NCI-H2171 treated with DMSO at 0.1 percent for 48 hours (cell line): ENCODE data around the gene SMDT1.

Experiments used
- DNase-seq: peaks from one replicate; lab custom pipeline; 2025; lab: John Stamatoyannopoulos, UW

Gene SMDT1, protein sequence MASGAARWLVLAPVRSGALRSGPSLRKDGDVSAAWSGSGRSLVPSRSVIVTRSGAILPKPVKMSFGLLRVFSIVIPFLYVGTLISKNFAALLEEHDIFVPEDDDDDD

DNA sequence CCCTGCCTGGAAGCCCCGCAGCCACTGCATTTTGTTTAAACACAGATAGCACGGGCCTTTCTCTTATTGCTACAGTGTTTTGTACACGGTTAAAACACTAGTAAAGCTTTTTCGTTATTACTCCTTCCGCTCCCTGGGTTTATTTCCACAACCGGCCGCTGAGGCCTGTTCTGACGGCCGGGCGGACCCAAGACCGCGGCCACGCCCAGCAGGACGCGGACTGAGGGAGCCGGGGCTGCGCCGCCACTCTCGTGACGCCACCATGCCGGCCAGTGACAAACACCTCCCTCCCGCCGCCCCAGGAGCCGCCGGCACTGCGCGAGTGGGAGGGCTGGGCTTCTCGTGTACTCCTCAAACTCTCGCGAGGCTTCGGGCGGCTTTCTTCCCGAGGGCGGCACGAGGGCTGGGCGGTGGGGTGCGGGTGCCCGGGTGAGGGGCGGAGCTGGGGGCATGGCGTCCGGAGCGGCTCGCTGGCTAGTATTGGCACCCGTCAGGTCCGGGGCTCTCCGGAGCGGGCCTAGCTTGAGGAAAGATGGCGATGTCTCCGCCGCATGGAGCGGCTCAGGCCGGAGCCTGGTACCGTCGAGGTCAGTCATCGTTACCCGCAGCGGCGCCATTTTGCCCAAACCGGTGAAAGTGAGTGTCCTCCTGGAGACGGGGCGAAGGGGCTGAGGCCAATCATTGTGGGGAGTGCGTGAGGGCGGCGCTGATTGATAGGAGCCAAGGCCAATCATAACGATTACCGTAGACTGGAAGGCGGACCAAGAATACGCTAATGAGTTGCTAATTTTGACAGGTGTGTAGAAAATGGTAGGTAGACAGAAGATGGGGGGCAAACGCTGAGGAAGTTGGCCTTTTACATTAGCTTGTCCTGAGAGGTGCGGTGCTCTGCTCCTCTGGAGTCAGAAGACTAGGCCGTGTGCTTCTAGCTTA lies at the start of gene SMDT1:
Gene SMDT1, plus strand, starts transcription at position 382 of the 933 bp plus-strand sequence. Its CDS starts 69 bp downstream, at position 451.
- DNase-seq, result peak; percentile 99

DNA sequence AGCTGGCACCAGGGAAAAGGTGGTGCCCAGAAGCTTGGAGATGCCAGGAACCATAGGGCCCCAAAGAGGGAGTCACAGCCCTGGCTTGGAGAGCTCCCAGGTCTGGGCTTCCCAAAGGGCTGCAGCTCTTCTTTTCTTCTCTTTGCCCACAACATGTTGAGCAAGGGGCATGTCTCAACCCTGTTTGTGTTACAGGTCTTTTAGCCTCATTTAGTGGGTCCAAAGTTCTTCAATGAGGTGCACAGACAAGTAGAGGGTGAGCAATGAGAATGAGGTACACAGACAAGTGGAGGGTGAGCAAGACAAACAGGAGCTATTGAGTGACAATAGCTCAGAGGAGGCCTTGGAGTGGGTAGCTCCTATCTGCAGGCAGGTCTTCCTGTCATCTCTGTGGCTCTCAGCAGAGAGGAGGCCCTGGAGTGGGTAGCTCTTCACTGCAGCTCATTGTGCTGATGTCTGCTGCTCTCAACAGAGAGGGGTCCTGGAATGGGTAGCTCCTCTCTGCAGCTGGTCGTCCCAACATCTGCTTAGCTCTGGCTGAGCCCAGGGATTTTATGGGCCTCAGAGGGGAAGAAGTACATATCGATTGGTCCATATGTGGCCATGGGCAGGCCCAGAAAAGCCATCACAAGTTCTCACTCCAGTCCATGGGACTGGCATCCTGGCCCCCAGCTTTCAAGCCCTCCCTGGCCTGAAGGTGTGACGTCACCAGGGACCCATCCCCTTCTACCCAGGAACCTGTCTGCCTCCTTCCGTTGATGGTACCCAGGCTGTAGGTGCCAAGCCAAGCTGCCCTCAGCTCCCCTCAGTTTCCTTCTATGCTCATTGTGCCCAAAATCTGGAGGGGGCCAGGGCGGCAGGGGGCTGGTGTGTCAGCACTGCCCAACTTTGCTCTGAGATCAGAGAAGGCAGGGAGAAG lies 46.0 kb upstream of the SMDT1 start:
- DNase-seq, result no peak

DNA sequence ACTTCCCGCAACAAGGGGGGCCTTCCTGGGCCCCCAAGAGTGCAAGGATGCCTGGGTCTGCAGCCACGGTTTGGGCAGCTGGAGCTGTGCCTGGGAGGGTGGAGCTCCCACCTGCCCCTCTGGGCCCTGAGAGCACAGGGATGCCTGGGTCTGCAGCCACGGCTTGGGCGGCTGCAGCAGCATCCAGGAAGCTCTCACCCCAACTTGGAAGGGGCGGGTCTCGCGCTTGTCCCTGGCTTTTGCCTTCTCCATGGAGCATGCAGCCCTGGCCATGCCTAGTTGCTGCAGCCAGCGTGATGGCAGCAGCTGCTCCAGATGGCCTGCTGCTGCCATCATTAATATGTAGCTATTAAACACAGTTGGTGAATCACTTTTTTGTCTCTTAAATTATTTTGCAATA lies 44.2 kb upstream of the SMDT1 start:
- no peak for DNase-seq

DNA sequence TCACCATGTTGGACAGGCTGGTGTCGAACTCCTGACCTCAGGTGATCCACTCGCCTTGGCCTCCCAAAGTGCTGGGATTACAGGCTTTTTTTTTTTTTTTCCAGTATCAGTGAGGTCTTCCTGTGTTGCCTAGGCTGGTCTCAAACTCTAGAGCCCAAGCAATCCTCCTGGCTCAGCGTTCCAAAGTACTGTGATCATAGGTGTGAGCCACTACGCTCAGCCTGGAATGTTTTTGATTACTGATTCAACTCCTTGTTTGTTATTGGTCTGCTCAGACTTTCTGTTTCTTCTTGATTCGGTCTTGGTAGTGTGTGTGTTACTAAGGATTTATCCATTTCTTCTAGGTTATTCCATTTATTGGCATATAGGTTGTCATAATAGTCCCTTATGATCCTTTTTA lies 40.2 kb upstream of the SMDT1 start:
- DNase-seq, result no peak

DNA sequence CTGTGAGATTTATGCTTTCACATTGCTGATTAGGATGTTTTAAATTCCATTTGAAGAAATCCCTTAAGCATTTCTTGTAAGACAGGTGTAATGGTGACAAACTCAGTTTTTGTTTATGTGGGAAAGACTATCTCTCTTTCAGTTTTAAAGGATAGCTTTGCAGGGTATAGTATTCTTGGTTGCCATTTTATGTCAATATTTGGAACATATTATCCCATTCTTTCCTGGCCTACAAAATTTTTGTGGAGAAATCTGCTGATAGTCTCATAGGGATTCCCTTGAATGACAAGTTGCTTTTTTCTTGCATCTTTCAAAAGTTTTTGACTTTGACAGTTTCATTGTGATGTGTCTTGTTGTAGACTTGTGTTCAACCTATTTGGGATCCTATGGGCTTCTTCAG lies 37.7 kb upstream of the SMDT1 start:
- no peak for DNase-seq

DNA sequence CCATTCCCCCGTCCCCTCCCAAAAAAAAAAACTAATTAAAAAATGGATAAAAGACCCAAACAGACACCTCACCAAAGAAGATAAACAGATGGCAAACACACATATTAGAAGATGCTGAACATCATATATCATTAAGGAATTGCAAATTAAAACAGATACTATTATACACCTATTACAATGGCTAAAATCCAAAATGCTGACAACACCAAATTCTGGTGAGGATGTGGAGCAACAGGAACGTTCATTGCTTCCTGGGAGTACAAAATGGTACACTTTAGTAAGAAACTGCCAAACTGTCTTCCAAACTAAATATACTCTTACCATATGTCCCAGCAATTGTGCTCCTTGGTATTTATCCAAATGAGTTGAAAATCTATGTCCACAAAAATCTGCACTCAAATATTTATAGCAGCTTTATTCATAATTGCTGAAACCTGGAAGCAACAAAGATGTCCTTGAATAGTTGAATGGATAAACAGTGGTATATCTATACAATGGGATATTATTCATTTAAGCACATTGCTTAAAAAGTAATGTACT lies 28.8 kb upstream of the SMDT1 start:
- no peak for DNase-seq

DNA sequence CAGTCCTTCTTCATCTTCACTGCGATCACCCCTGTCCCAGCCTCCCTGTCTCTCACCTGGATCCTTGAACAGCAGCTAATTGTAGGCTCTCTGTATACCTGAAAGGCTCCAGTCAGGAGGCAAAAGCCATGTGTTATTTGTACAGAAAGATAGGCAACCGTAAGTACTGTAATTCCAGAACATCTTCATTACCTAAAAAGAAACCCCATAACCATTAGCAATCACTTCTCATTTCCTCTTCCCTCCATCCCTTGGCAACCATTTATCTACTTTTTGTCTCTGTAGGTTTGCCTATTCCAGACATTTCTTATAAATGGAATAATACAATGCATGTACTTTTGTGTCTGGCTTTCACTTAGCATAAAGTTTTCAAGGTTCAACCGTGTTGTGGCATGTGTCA lies 26.7 kb upstream of the SMDT1 start:
- no peak for DNase-seq

DNA sequence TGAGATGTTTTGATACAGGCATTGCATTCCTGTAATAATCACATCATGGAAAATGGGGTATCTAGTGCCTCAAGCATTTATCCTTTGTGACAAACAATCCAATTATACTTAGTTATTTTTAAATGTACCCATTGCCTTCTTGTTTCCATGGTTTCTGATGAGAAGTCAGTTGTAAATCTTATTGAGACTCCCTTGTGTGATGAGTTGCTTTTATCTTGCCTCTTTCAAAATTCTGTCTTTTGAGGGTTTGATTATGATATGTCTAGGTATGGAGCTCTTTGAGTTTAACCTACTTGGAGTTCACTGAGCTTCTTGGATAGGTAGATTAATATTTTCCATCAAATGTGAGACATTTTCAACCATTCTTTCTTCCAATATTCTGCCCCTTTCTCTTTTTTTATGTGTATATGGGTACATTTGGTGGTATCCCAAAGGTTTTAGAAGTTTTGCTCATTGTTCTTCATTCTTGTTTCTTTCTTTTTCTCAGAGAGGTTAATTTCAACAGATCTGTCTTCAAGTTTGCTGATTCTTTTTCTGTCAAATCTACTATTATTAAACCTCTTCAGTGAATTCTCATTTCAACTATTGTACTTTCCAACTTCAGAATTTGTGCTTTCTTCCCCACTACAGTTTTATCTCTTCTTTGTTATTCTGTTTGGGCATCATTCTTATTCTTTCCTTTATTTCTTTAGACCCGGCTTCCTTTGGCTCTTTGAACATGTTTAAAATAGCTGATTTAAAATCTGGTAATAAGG lies 22.6 kb upstream of the SMDT1 start:
- DNase-seq, result peak; percentile 19

DNA sequence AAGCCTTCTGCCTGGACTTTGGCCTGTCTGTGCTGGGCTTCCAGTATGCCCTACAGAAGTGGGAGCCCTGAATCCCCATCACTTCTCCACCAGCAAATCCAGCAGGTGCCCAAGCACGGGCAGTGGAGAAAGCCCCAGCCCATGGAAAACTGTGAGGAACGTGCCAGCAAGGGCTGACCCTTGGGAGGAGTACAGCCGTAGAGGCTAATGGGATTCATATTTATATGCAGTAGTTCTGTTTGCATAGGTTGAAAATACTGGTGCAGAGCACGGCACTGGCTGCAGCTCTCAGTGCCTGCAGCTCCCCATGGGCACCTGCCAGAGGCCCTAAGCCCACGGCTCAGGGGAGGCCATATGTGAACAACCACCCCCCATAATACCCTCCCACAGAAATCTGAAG lies 19.0 kb upstream of the SMDT1 start:
- no peak for DNase-seq

DNA sequence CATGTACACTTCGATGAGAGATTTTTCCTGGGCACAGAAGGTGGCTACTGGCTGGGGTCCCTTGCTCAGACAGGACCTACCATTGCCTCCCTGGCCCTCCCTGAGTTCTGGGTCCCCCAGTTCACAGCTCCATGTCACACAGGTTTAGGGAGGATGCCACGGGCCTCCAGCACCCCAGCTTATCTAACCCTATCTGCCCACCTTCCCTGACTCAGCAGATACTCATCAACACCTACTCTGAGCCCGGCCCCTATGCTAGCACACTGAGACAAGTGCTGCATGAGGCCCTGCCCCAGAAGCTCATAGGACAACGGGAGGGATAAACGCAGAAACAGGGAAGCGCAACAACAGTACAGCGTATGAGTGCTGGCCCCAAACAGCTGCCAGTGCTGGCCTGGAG lies 18.5 kb upstream of the SMDT1 start:
- no peak for DNase-seq

DNA sequence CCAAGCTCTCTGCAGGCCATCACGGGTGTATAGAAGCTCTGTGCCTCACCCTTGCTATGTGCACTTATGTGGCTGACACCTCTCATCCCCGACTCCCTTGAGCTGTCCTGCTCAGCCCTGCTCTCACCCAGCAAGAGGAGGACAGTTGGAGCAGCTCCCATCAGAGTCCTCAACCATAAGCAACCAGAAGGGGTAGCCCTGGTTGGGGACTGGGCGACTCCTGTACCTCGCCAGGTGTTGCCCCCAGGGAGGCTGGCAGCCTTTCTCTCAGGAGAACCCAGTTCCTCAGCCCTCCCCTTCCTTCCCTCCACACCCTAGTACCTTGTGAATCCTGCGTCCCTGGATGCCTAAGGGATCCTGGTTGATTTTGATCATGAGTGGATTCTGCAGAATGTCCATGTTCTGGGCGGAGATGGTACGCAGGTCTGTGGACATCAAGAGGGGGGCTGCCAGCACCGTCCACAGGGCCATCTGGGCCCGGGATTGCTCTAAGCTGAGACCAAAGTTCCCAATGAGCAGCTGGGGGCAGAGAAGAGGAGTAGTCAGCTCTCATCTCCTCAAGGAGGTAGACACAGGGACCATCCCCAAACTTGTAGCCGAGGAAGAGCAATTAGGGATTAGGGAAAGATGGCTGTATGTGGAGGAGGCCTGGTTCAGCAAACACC lies 16.9 kb upstream of the SMDT1 start:
- DNase-seq, result no peak

DNA sequence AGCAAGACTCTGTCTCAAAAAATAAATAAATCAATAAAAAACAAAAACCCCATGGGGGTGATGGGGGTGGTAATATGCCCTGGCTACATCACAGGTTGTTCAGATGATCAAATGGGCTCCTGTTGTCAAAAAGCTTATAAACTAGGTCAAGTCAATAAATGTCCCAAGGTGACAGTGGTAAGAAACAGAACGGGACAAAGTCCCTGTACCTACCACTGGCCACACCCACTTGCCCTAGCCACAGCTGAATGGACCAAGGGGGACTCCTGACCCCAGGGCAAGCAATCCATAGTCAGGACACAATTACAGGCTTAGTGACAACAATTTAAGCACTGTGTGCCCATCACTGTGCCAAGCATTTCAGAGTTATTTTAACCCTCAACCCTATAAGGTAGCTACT lies 14.9 kb upstream of the SMDT1 start:
- no peak for DNase-seq

DNA sequence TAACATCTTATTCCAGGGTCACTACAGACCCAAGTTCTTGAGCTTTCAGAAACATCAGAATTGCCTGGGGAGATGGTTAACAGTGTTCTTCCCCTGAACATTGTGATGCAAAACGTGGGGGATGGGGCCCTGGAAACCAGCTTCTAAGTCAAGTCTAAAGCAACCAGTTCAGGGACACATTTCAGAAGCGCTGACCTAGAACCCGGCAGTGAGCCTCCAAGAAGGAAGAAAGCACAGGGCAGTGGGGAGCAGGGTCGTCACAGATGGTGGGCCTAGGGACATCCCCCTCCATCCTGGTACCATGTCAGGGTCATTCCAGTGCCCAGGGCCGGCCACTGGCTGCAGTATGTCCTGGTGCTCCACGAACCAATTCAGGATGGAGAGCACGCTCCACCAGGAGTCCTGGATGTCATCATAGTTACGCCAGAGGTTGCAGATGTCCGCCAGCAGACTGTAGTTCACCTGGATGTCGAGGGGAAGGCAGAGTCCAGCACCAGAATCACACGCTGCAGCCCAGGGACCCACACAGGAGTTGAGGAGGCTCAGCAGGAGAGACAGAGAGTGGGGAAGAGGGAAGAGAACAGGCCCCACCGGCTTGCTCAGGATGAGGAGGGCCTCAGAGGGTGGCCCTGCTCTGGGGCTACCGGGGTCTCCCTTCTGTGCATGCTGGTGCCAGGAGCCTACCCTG lies 13.9 kb upstream of the SMDT1 start:
- no peak for DNase-seq

DNA sequence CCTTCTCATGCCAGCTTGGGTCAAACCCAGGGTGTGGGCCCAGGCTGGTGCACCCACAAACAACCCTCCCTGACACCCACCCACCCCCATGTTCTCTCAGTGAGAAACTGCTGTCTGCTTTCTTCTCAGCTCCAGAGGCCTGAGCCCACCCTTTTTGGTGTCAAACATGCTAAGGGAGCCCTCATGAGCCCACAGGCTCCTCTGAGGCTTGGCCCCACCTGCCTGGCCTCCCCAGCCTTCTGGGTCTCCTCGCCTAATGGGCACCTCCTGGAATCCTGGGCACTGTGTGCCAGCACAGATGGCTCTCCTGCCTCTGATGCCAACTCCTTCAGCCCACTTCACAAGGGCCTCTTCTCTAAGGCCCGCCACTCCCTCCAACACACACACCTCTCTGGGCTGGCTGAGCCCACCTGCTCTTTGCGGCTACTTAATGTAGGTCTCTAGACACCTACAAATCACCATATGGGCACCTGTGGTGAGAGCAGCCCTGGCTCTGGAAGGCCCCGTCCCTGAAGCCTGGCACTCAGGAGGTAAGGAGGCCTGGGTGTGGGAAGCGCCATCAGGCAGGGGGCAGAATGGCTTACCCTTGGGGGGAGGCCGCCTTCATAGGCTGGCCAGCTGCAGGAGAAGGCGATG lies 13.3 kb upstream of the SMDT1 start:
- DNase-seq, result no peak

DNA sequence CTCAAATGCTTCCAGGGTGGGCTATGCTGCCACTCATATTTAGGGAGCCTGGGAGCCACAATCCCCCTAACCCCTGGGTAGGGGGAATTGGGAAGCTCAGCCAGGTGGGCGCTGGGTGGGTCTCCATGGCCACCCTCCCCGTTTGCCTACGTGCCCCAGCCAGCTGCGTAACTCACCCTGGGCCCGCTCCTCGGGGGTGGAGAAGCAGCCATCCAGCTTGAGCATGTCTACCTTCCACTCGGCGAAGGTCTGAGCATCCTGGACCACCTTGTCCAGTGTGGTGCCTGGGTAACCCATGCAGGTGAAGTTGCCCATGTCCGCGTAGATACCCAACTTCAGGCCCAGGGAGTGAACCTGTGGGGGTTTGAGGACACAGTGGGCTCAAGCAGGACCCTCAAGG lies 12.6 kb upstream of the SMDT1 start:
- no peak for DNase-seq

DNA sequence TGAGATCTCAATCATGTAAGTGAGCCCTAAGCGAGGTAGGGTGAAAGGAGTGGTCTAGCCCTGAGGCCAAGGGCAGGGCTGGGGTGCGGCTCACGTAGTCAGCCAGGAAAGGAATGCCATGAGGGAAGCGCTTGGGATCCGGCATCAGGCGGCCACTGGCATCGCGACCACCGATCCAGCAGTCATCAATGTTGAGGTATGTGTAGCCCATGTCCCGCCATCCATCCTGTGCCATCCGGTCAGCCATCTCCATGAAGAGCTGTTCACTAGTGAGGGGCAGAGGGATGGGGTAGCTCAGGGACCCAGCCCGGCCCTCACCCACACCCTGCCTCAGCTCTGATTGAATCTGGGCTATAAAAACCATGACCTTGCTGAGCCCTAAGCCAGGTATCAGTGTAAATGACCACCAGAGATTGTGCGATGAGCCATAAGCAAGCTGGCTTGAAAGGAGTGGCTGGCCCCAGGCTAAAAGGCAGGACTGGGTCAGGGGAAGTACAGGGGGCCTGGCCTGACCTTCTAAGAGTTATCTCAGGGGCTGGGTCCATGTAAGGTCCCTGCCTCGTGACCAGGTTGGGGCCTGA lies 11.7 kb upstream of the SMDT1 start:
- DNase-seq, result no peak

DNA sequence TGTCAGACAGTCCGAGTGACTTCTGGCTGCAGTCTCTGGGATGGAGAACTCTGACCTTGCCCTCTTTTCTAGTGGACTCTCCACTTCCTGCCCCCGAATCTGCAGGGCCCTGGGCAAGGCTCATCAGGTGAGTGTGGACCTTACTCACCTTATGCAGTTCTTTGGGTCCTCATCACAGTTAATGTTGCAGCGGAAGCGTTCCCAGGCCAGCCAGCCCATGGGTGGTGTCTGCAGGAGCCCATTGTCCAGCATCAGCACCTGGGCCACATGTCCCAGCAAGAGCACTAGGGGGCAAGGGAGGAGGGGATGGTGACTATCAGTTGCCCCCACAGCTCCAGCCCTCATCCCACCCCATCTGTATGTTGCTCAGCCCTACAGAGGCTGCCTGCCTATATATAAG lies 11.2 kb upstream of the SMDT1 start:
- DNase-seq, result no peak

DNA sequence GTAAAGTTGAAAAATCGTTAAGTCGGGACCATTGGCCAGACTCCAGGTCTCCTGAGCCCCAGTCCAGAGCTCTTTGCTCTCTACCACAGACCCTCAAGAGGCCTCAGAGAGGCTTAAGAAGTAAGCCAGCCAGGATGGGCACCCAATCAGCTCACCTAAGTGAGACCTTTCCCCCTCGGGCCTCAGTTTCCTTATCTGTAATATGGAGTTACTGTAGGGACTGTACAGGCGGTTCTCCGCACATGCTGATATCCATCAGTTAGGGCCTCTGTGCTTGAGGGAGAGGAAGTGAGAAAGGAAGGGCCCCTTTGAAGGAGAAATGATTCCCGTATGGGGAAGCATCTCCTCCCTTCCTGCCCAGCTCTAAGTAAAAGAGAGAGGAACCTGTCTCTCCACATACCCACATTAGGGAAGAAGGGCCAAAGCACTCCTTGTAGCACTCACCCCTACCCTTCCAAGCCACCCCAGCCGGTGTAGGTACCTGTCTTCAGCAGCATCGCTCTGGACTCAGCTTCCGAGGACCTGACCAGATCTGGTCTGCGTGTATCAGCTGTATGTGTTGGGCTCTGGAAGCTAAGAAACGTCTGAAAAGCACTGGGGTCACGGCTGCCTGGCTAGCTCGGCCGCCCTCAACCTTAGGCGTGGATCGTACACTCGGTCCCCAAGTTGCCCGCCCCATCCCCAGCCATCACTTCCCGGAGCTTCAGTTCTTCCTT lies 9.5 kb upstream of the SMDT1 start:
- no peak for DNase-seq
